ENCODE measurements around the gene PRAMEF1. TPM values are rescaled to one million over a fixed set of nuclear protein-coding genes. Genes with fewer than 3 reads are reported as not detected.

Gene PRAMEF1
- total RNA-seq, 1 experiment from 2014 or later: not detected

DNA sequence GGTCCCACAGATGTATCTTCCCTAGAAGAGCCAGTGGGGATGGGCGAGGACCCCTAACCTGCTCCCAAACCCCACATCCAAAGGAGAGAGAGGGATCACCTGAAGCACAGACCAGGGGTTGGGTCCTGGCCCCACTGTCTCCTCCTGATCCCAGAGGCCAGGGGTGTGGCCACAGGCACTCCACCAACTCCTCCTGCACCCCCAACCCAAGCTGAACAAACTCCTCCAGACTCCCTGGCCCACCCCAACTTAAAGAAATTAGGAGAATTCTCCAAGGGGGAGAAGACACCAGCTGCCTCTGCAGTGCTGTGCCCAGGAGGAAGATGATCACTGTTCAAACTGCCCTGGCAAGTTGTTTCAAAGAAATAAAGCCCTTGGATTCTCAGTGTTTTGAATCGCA is 22.2 kb upstream of the PRAMEF1 start:
- Mint-ChIP-seq H3K4me1 (peaks cover 1% of the 10 kb centered on the region), H3K27me3 (ENCODE audit: low read depth) (peaks cover 6% of the 10 kb centered on the region), H3K9me3 (peaks cover 7% of the 10 kb centered on the region; the same call in 1 of the 2 replicates), H3K27ac (no peak overlapping the region), H3K36me3 (no peaks in the 10 kb centered on the region), H3K4me3 (no peak overlapping the region)
- TF ChIP-seq, protein P1, sequence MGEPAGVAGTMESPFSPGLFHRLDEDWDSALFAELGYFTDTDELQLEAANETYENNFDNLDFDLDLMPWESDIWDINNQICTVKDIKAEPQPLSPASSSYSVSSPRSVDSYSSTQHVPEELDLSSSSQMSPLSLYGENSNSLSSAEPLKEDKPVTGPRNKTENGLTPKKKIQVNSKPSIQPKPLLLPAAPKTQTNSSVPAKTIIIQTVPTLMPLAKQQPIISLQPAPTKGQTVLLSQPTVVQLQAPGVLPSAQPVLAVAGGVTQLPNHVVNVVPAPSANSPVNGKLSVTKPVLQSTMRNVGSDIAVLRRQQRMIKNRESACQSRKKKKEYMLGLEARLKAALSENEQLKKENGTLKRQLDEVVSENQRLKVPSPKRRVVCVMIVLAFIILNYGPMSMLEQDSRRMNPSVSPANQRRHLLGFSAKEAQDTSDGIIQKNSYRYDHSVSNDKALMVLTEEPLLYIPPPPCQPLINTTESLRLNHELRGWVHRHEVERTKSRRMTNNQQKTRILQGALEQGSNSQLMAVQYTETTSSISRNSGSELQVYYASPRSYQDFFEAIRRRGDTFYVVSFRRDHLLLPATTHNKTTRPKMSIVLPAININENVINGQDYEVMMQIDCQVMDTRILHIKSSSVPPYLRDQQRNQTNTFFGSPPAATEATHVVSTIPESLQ (CRISPR knock-in tag; IDR thresholded peaks at IDR 0.05): no peak
- no peak for TF ChIP-seq FOXP1 (CRISPR knock-in tag; IDR thresholded peaks at IDR 0.05; ENCODE audit: borderline replicate concordance)
- TF ChIP-seq NFYB (CRISPR knock-in tag; conservative IDR thresholded peaks at IDR 0.05; ENCODE audit: low read depth): no peak
- TF ChIP-seq, protein P2, sequence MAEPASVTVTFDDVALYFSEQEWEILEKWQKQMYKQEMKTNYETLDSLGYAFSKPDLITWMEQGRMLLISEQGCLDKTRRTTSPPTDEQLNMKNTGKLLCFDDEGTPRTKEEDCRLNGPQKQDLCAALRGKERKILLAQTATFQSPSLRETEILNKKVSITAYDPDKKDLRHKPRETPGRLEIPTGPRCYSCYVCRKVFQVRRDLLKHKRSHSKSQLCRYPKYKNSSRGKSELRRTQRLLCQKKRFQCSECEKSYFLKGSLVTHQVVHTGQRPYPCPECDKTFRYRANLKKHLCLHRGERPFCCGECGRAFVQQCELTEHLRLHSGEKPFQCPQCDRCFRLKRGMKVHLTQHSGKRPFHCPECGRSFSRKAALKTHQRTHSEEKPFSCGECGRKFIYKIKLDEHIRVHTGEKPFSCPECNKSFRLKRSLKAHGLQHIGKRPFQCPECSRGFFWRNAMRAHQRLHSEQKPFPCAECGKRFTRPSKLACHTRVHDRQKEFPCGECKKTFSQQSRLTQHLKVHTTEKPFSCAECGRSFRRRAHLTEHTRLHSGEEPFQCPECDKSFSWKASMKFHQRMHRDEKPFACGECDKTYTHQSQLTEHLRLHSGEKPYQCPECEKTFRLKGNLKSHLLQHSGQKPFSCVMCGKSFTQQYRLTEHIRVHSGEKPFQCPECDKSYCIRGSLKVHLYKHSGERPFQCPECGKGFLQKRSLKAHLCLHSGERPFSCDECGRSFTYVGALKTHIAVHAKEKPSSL (CRISPR knock-in tag; conservative IDR thresholded peaks at IDR 0.05): no peak
- TF ChIP-seq CREM (CRISPR knock-in tag; IDR thresholded peaks at IDR 0.05): no peak
- TF ChIP-seq, protein P3, sequence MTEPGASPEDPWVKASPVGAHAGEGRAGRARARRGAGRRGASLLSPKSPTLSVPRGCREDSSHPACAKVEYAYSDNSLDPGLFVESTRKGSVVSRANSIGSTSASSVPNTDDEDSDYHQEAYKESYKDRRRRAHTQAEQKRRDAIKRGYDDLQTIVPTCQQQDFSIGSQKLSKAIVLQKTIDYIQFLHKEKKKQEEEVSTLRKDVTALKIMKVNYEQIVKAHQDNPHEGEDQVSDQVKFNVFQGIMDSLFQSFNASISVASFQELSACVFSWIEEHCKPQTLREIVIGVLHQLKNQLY (CRISPR knock-in tag; IDR thresholded peaks at IDR 0.05): no peak
- TF ChIP-seq KAT7 (CRISPR knock-in tag; IDR thresholded peaks at IDR 0.05; ENCODE audit: borderline replicate concordance): no peak
- TF ChIP-seq ETV6 (CRISPR knock-in tag; IDR thresholded peaks at IDR 0.05): no peak
- ChIA-PET POLR2A (no interaction called here), CTCF (no interaction called here)
- ATAC-seq (no peak), DNase-seq (ENCODE audit: low spot score) (no peak)

DNA sequence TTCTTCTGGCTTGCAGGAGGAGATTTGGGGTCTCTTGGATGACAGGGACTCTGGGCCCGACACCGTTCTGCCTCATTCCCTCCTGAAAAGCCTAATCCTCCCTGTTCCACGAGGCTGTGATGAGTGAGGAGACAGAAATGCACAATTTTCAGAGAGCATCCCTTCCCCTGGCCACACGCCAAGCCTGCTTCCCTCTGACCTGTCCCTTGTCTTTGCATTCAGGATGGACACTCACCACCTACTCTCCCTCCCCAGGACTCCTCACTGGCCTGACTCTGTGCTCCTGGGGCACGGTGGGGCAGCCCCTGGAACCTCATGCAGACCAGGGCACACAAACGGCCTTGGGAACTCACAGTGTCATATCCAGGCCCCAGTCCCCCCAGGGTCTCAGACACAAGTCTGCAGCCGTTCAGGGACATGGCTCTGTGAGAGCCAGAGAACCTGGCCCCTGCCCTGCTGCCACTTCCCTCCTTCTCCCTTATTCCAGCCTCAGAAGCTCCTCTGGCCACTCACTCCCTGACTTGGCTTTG is 21.2 kb upstream of the PRAMEF1 start:
- Mint-ChIP-seq H3K36me3 (no peaks in the 10 kb centered on the region), H3K4me3 (no peak overlapping the region), H3K9me3 (peaks cover 7% of the 10 kb centered on the region; the same call in 1 of the 2 replicates), H3K4me1 (no peaks in the 10 kb centered on the region), H3K27me3 (ENCODE audit: low read depth) (peaks cover 10% of the 10 kb centered on the region), H3K27ac (no peak overlapping the region)
- ATAC-seq: no peak
- DNase-seq (ENCODE audit: low spot score): no peak
- TF ChIP-seq, protein P4, sequence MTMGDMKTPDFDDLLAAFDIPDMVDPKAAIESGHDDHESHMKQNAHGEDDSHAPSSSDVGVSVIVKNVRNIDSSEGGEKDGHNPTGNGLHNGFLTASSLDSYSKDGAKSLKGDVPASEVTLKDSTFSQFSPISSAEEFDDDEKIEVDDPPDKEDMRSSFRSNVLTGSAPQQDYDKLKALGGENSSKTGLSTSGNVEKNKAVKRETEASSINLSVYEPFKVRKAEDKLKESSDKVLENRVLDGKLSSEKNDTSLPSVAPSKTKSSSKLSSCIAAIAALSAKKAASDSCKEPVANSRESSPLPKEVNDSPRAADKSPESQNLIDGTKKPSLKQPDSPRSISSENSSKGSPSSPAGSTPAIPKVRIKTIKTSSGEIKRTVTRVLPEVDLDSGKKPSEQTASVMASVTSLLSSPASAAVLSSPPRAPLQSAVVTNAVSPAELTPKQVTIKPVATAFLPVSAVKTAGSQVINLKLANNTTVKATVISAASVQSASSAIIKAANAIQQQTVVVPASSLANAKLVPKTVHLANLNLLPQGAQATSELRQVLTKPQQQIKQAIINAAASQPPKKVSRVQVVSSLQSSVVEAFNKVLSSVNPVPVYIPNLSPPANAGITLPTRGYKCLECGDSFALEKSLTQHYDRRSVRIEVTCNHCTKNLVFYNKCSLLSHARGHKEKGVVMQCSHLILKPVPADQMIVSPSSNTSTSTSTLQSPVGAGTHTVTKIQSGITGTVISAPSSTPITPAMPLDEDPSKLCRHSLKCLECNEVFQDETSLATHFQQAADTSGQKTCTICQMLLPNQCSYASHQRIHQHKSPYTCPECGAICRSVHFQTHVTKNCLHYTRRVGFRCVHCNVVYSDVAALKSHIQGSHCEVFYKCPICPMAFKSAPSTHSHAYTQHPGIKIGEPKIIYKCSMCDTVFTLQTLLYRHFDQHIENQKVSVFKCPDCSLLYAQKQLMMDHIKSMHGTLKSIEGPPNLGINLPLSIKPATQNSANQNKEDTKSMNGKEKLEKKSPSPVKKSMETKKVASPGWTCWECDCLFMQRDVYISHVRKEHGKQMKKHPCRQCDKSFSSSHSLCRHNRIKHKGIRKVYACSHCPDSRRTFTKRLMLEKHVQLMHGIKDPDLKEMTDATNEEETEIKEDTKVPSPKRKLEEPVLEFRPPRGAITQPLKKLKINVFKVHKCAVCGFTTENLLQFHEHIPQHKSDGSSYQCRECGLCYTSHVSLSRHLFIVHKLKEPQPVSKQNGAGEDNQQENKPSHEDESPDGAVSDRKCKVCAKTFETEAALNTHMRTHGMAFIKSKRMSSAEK (CRISPR knock-in tag; IDR thresholded peaks at IDR 0.05; ENCODE audit: borderline replicate concordance): no peak
- no peak for TF ChIP-seq ZNF232 (CRISPR knock-in tag; IDR thresholded peaks at IDR 0.05)
- no peak for TF ChIP-seq CREB1 (CRISPR knock-in tag; IDR thresholded peaks at IDR 0.05)
- TF ChIP-seq, protein P5, sequence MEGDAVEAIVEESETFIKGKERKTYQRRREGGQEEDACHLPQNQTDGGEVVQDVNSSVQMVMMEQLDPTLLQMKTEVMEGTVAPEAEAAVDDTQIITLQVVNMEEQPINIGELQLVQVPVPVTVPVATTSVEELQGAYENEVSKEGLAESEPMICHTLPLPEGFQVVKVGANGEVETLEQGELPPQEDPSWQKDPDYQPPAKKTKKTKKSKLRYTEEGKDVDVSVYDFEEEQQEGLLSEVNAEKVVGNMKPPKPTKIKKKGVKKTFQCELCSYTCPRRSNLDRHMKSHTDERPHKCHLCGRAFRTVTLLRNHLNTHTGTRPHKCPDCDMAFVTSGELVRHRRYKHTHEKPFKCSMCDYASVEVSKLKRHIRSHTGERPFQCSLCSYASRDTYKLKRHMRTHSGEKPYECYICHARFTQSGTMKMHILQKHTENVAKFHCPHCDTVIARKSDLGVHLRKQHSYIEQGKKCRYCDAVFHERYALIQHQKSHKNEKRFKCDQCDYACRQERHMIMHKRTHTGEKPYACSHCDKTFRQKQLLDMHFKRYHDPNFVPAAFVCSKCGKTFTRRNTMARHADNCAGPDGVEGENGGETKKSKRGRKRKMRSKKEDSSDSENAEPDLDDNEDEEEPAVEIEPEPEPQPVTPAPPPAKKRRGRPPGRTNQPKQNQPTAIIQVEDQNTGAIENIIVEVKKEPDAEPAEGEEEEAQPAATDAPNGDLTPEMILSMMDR (IDR thresholded peaks at IDR 0.05): no peak
- no peak for TF ChIP-seq CREM (CRISPR knock-in tag; IDR thresholded peaks at IDR 0.05)
- no peak for TF ChIP-seq ATF1 (CRISPR knock-in tag; IDR thresholded peaks at IDR 0.05)
- TF ChIP-seq, protein P6, sequence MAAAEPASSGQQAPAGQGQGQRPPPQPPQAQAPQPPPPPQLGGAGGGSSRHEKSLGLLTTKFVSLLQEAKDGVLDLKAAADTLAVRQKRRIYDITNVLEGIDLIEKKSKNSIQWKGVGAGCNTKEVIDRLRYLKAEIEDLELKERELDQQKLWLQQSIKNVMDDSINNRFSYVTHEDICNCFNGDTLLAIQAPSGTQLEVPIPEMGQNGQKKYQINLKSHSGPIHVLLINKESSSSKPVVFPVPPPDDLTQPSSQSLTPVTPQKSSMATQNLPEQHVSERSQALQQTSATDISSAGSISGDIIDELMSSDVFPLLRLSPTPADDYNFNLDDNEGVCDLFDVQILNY (CRISPR knock-in tag; IDR thresholded peaks at IDR 0.05): no peak
- TF ChIP-seq MYBL2 (CRISPR knock-in tag; IDR thresholded peaks at IDR 0.05): no peak
- no peak for TF ChIP-seq ZNF423 (CRISPR knock-in tag; IDR thresholded peaks at IDR 0.05)
- TF ChIP-seq ELF4 (CRISPR knock-in tag; IDR thresholded peaks at IDR 0.05; ENCODE audit: low read depth): no peak
- TF ChIP-seq, protein P7, sequence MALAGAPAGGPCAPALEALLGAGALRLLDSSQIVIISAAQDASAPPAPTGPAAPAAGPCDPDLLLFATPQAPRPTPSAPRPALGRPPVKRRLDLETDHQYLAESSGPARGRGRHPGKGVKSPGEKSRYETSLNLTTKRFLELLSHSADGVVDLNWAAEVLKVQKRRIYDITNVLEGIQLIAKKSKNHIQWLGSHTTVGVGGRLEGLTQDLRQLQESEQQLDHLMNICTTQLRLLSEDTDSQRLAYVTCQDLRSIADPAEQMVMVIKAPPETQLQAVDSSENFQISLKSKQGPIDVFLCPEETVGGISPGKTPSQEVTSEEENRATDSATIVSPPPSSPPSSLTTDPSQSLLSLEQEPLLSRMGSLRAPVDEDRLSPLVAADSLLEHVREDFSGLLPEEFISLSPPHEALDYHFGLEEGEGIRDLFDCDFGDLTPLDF (CRISPR knock-in tag; IDR thresholded peaks at IDR 0.05): no peak
- ChIA-PET POLR2A (no interaction called here), CTCF (interaction anchor here (1.2 kb wide), 1 partner anchor 10 kb away, joined by 7 read pairs; no protein-coding TSS in a partner anchor)

Data from WTC11 (cell line).